ENCODE measurements around the gene CAMKV. TPM values are rescaled to one million over a fixed set of nuclear protein-coding genes. Genes with fewer than 3 reads are reported as not detected.

CAMKV gene
- total and polyA plus RNA-seq, 2 of the 8 experiments (the other 6 are each of a cell fraction or from before 2014, with no cell fraction given), result 56.3 to 66.4 TPM

GRCh38 chr3:49864505-49864904 lies 5.2 kb downstream of the CAMKV start (continued):
- TF ChIP-seq, protein P1, sequence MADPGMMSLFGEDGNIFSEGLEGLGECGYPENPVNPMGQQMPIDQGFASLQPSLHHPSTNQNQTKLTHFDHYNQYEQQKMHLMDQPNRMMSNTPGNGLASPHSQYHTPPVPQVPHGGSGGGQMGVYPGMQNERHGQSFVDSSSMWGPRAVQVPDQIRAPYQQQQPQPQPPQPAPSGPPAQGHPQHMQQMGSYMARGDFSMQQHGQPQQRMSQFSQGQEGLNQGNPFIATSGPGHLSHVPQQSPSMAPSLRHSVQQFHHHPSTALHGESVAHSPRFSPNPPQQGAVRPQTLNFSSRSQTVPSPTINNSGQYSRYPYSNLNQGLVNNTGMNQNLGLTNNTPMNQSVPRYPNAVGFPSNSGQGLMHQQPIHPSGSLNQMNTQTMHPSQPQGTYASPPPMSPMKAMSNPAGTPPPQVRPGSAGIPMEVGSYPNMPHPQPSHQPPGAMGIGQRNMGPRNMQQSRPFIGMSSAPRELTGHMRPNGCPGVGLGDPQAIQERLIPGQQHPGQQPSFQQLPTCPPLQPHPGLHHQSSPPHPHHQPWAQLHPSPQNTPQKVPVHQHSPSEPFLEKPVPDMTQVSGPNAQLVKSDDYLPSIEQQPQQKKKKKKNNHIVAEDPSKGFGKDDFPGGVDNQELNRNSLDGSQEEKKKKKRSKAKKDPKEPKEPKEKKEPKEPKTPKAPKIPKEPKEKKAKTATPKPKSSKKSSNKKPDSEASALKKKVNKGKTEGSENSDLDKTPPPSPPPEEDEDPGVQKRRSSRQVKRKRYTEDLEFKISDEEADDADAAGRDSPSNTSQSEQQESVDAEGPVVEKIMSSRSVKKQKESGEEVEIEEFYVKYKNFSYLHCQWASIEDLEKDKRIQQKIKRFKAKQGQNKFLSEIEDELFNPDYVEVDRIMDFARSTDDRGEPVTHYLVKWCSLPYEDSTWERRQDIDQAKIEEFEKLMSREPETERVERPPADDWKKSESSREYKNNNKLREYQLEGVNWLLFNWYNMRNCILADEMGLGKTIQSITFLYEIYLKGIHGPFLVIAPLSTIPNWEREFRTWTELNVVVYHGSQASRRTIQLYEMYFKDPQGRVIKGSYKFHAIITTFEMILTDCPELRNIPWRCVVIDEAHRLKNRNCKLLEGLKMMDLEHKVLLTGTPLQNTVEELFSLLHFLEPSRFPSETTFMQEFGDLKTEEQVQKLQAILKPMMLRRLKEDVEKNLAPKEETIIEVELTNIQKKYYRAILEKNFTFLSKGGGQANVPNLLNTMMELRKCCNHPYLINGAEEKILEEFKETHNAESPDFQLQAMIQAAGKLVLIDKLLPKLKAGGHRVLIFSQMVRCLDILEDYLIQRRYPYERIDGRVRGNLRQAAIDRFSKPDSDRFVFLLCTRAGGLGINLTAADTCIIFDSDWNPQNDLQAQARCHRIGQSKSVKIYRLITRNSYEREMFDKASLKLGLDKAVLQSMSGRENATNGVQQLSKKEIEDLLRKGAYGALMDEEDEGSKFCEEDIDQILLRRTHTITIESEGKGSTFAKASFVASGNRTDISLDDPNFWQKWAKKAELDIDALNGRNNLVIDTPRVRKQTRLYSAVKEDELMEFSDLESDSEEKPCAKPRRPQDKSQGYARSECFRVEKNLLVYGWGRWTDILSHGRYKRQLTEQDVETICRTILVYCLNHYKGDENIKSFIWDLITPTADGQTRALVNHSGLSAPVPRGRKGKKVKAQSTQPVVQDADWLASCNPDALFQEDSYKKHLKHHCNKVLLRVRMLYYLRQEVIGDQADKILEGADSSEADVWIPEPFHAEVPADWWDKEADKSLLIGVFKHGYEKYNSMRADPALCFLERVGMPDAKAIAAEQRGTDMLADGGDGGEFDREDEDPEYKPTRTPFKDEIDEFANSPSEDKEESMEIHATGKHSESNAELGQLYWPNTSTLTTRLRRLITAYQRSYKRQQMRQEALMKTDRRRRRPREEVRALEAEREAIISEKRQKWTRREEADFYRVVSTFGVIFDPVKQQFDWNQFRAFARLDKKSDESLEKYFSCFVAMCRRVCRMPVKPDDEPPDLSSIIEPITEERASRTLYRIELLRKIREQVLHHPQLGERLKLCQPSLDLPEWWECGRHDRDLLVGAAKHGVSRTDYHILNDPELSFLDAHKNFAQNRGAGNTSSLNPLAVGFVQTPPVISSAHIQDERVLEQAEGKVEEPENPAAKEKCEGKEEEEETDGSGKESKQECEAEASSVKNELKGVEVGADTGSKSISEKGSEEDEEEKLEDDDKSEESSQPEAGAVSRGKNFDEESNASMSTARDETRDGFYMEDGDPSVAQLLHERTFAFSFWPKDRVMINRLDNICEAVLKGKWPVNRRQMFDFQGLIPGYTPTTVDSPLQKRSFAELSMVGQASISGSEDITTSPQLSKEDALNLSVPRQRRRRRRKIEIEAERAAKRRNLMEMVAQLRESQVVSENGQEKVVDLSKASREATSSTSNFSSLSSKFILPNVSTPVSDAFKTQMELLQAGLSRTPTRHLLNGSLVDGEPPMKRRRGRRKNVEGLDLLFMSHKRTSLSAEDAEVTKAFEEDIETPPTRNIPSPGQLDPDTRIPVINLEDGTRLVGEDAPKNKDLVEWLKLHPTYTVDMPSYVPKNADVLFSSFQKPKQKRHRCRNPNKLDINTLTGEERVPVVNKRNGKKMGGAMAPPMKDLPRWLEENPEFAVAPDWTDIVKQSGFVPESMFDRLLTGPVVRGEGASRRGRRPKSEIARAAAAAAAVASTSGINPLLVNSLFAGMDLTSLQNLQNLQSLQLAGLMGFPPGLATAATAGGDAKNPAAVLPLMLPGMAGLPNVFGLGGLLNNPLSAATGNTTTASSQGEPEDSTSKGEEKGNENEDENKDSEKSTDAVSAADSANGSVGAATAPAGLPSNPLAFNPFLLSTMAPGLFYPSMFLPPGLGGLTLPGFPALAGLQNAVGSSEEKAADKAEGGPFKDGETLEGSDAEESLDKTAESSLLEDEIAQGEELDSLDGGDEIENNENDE (IDR thresholded peaks at IDR 0.05; ENCODE audit: insufficient replicate concordance, low read length), result no peak
- TF ChIP-seq KDM4A (IDR thresholded peaks at IDR 0.05; ENCODE audit: low read depth, low read length, severe bottlenecking), result no peak
- TF ChIP-seq EGR1 (IDR thresholded peaks at IDR 0.05; ENCODE audit: borderline replicate concordance, low read depth, low read length), result no peak
- no peak for TF ChIP-seq TCF12 (IDR thresholded peaks at IDR 0.05; ENCODE audit: low read depth, low read length)
